HEK293 (cell line): ENCODE data around the gene TP53I3.
A peak's percentile ranks its signal among the peaks of the same experiment; 100 is the strongest.

Experiments used
- GLI2 ChIP-seq: fragments of 450-650 bp; formaldehyde crosslinking; IDR thresholded peaks from 2 replicates; pipeline ENCODE4; 2017; ENCODE audit warnings: missing biosample characterization, missing genetic modification characterization, low read depth, borderline replicate concordance
- INSM2 ChIP-seq: fragments of 450-650 bp; formaldehyde crosslinking; IDR thresholded peaks from 2 replicates; pipeline ENCODE4 v1.5.1; 2016; ENCODE audit warnings: missing biosample characterization, missing genetic modification characterization
- KLF17 ChIP-seq: fragments of 450-650 bp; formaldehyde crosslinking; IDR thresholded peaks from 2 replicates; pipeline ENCODE4 v1.5.1; 2016; ENCODE audit warnings: missing biosample characterization, missing genetic modification characterization
- PATZ1 ChIP-seq: fragments of 450-650 bp; formaldehyde crosslinking; IDR thresholded peaks from 2 replicates; pipeline ENCODE4 v1.5.1; 2016; ENCODE audit warnings: missing biosample characterization, missing genetic modification characterization
- PRDM10 ChIP-seq: fragments of 450-650 bp; formaldehyde crosslinking; IDR thresholded peaks from 2 replicates; pipeline ENCODE4 v1.5.1; 2016; ENCODE audit warnings: missing biosample characterization, missing genetic modification characterization
- SETDB1 ChIP-seq: IDR thresholded peaks from one replicate; pipeline ENCODE4 v1.6.1; 2017; ENCODE audit warnings: mild to moderate bottlenecking, low read length, moderate library complexity, mixed read lengths; ENCODE audit not compliant: insufficient read length
- ZBTB26 ChIP-seq: fragments of 450-650 bp; formaldehyde crosslinking; optimal IDR thresholded peaks from 2 replicates; pipeline ENCODE3; 2016; ENCODE audit warnings: missing biosample characterization, mild to moderate bottlenecking, missing genetic modification characterization
- ZBTB48 ChIP-seq: fragments of 450-650 bp; formaldehyde crosslinking; IDR thresholded peaks from 2 replicates; pipeline ENCODE4 v1.5.1; 2016; ENCODE audit warnings: missing biosample characterization, missing genetic modification characterization
- ZBTB7A ChIP-seq: fragments of 450-650 bp; formaldehyde crosslinking; IDR thresholded peaks from 2 replicates; pipeline ENCODE4 v1.5.1; 2016; ENCODE audit warnings: low read depth, missing biosample characterization, missing genetic modification characterization
- ZFHX2 ChIP-seq: fragments of 450-650 bp; formaldehyde crosslinking; conservative IDR thresholded peaks from 2 replicates; pipeline ENCODE4 v1.5.1; 2016; ENCODE audit warnings: missing biosample characterization, missing genetic modification characterization
- ZNF140 ChIP-seq: fragments of 450-650 bp; formaldehyde crosslinking; IDR thresholded peaks from 2 replicates; pipeline ENCODE4 v1.5.1; 2016; ENCODE audit warnings: missing biosample characterization, missing genetic modification characterization
- ZNF155 ChIP-seq: fragments of 450-650 bp; formaldehyde crosslinking; IDR thresholded peaks from 2 replicates; pipeline ENCODE4 v1.5.1; 2016; ENCODE audit warnings: missing biosample characterization, missing genetic modification characterization
- ZNF16 ChIP-seq: fragments of 450-650 bp; formaldehyde crosslinking; IDR thresholded peaks from 2 replicates; pipeline ENCODE4 v1.5.1; 2016; ENCODE audit warnings: low read depth, missing biosample characterization, missing genetic modification characterization
- ZNF175 ChIP-seq: fragments of 450-650 bp; formaldehyde crosslinking; IDR thresholded peaks from 2 replicates; pipeline ENCODE4 v1.5.1; 2016; ENCODE audit warnings: missing biosample characterization, missing genetic modification characterization
- ZNF19 ChIP-seq: fragments of 450-650 bp; formaldehyde crosslinking; IDR thresholded peaks from 2 replicates; pipeline ENCODE4; 2016; ENCODE audit warnings: missing biosample characterization, missing genetic modification characterization, low read depth
- ZNF23 ChIP-seq: fragments of 450-650 bp; formaldehyde crosslinking; IDR thresholded peaks from 2 replicates; pipeline ENCODE4 v1.5.1; 2016; ENCODE audit warnings: missing biosample characterization, missing genetic modification characterization, borderline replicate concordance
- ZNF274 ChIP-seq, 2 experiments: fragments of 200-500 bp in 1 of 2; fragments of 450-650 bp in 1 of 2; sonication (Bioruptor generic) in 1 of 2; formaldehyde crosslinking in 1 of 2; IDR thresholded peaks; 2 replicates each; pipeline versions ENCODE4 v1.5.1 to v1.6.1; 2014 to 2016; ENCODE audit warnings: borderline replicate concordance in 1 of 2, inconsistent platforms in 1 of 2, low read length in 1 of 2, missing biosample characterization in 1 of 2, missing genetic modification characterization in 1 of 2
- ZNF324 ChIP-seq: fragments of 450-650 bp; formaldehyde crosslinking; IDR thresholded peaks from 2 replicates; pipeline ENCODE4 v1.5.1; 2016; ENCODE audit warnings: missing biosample characterization, missing genetic modification characterization
- ZNF366 ChIP-seq: fragments of 450-650 bp; formaldehyde crosslinking; conservative IDR thresholded peaks from 2 replicates; pipeline ENCODE4 v1.5.1; 2016; ENCODE audit warnings: missing biosample characterization, missing genetic modification characterization
- ZNF510 ChIP-seq: fragments of 450-650 bp; formaldehyde crosslinking; IDR thresholded peaks from 2 replicates; pipeline ENCODE4 v1.5.1; 2018; ENCODE audit warnings: mild to moderate bottlenecking, missing genetic modification characterization, missing biosample characterization; ENCODE audit not compliant: insufficient replicate concordance
- ZNF529 ChIP-seq: fragments of 450-650 bp; formaldehyde crosslinking; IDR thresholded peaks from 2 replicates; pipeline ENCODE4 v1.5.1; 2017; ENCODE audit warnings: missing genetic modification characterization, missing biosample characterization; ENCODE audit not compliant: insufficient replicate concordance
- ZNF626 ChIP-seq: fragments of 450-650 bp; sonication (Bioruptor Pico); formaldehyde crosslinking; IDR thresholded peaks from 2 replicates; pipeline ENCODE4 v1.5.1; 2018; ENCODE audit warnings: missing biosample characterization, missing genetic modification characterization, inconsistent platforms
- ZNF629 ChIP-seq: fragments of 450-650 bp; formaldehyde crosslinking; IDR thresholded peaks from 2 replicates; pipeline ENCODE4 v1.5.1; 2017; ENCODE audit warnings: missing biosample characterization, missing genetic modification characterization
- ZNF692 ChIP-seq: fragments of 450-650 bp; formaldehyde crosslinking; IDR thresholded peaks from 2 replicates; pipeline ENCODE4 v1.5.1; 2016; ENCODE audit warnings: missing biosample characterization, missing genetic modification characterization
- ZNF776 ChIP-seq: fragments of 450-650 bp; formaldehyde crosslinking; IDR thresholded peaks from 2 replicates; pipeline ENCODE4 v1.5.0; 2017; ENCODE audit warnings: missing biosample characterization, missing genetic modification characterization, borderline replicate concordance
- ZNF785 ChIP-seq: fragments of 450-650 bp; formaldehyde crosslinking; IDR thresholded peaks from 2 replicates; pipeline ENCODE4 v1.5.1; 2016; ENCODE audit warnings: missing biosample characterization, missing genetic modification characterization
- ZSCAN30 ChIP-seq: fragments of 450-650 bp; IDR thresholded peaks from 2 replicates; pipeline ENCODE4 v1.5.1; 2018; ENCODE audit warnings: missing biosample characterization, mild to moderate bottlenecking, missing genetic modification characterization, moderate library complexity
- ZXDB ChIP-seq: fragments of 450-650 bp; formaldehyde crosslinking; IDR thresholded peaks from 2 replicates; pipeline ENCODE4 v1.5.1; 2016; ENCODE audit warnings: missing biosample characterization, missing genetic modification characterization

The TP53I3 gene

GRCh38 chr2:24123195-24123921 lies 38.7 kb upstream of the TP53I3 start, which contains the start of the genes FAM228B and PFN4 (continued):
- TF ChIP-seq ZNF16 (tag by site-specific recombination), result no peak
- TF ChIP-seq ZNF274 (IDR thresholded peaks at IDR 0.05; ENCODE audit: low read length), result no peak
- TF ChIP-seq ZNF274 (tag by site-specific recombination; IDR thresholded peaks at IDR 0.05; ENCODE audit: borderline replicate concordance), result no peak
- TF ChIP-seq ZNF510 (tag by site-specific recombination), result no peak
- TF ChIP-seq ZBTB48, result peak; percentile 69; the same call in 1 of the 2 replicates
- TF ChIP-seq ZBTB7A (tag by site-specific recombination), result 0 out of 2 replicates have a peak, but pooled peaks have one; percentile 6
- no peak for TF ChIP-seq GLI2 (tag by site-specific recombination)
- 0 out of 2 replicates have a peak, but pooled peaks have one; percentile 36 for TF ChIP-seq ZNF692
- TF ChIP-seq ZNF175 (tag by site-specific recombination), result no peak
- no peak for TF ChIP-seq SETDB1
- TF ChIP-seq ZNF776, result no peak
- TF ChIP-seq ZNF19 (tag by site-specific recombination), result no peak
- TF ChIP-seq ZNF785 (tag by site-specific recombination), result no peak
- no peak for TF ChIP-seq ZNF324 (tag by site-specific recombination)
- TF ChIP-seq ZXDB (tag by site-specific recombination), result no peak; the same call in 1 of the 2 replicates
- TF ChIP-seq PRDM10, result no peak; the same call in none of the 2 replicates
- no peak for TF ChIP-seq ZNF626 (tag by site-specific recombination)
- TF ChIP-seq ZNF155 (tag by site-specific recombination), result no peak
- no peak; the same call in 1 of the 2 replicates for TF ChIP-seq ZSCAN30 (tag by site-specific recombination)
- no peak for TF ChIP-seq ZNF23 (tag by site-specific recombination)
- no peak for TF ChIP-seq ZNF529
- peak; percentile 87 for TF ChIP-seq ZFHX2 (tag by site-specific recombination)
- no peak for TF ChIP-seq ZNF140
- no peak for TF ChIP-seq ZNF629 (tag by site-specific recombination)
- TF ChIP-seq INSM2 (tag by site-specific recombination), result no peak
- no peak for TF ChIP-seq KLF17 (tag by site-specific recombination)
- TF ChIP-seq ZNF366, result no peak
- TF ChIP-seq ZBTB26 (tag by site-specific recombination), result peak; percentile 89
- peak; percentile 59 for TF ChIP-seq PATZ1 (tag by site-specific recombination)
